ENCODE measurements around the gene HOXD9. TPM values are rescaled to one million over a fixed set of nuclear protein-coding genes. Genes with fewer than 3 reads are reported as not detected.

HOXD9 gene
- total RNA-seq, 2 experiments from 2014 or later, result not detected

DNA sequence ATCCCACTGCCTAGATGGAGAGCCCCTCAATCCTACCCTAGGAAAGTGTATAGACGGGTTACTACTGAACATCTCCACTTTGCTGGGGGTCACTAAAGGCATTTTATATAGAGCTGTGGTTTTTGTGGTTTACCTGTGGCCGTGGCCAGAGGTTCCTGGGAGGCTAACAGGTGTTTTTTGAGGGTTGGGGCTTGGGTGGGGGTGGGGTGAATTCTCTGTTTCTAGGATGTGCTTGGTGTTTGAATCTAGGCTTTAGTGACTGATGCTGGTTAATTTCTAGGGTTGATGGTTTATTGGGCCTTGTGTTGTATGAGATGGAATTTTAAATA is 14.7 kb downstream of the HOXD9 start:
- ChIA-PET CTCF (ENCODE audit: unreplicated experiment) (no interaction called here), POLR2A (interaction anchor here (1.0 kb wide), 1 partner anchor 318 kb away, joined by 3 read pairs; no protein-coding TSS in a partner anchor)
- intact Hi-C loops (cut with micrococcal nuclease; ENCODE audit: unreplicated experiment), result no loop called here
- Histone ChIP-seq H3K9me3 (ENCODE audit: low read length) (no peaks in the 10 kb centered on the region), H2AFZ (ENCODE audit: low read length) (no peak overlapping the region), H3K4me3 (ENCODE audit: low read depth, low read length, poor library complexity, severe bottlenecking) (no peak overlapping the region), H3K4me2 (ENCODE audit: low read length) (no peak overlapping the region), H3K4me1 (ENCODE audit: insufficient read depth, low read length, poor library complexity, severe bottlenecking) (peaks cover 3% of the 10 kb centered on the region), H4K20me1 (ENCODE audit: insufficient read depth, low read length) (no peaks in the 10 kb centered on the region), H3K27ac (ENCODE audit: low read depth, low read length, poor library complexity, severe bottlenecking) (no peak overlapping the region), H3K36me3 (ENCODE audit: insufficient read depth, low read length) (no peaks in the 10 kb centered on the region), H3K79me2 (ENCODE audit: insufficient read depth, low read depth, low read length) (no peaks in the 10 kb centered on the region), H3K9me2 (ENCODE audit: insufficient read depth, low read length) (no peaks in the 10 kb centered on the region)
- no TSS peak for BruUV-seq (replicated peaks)
- TF ChIP-seq EZH2phosphoT487 (IDR thresholded peaks at IDR 0.05; ENCODE audit: borderline replicate concordance, low read depth, low read length), result no peak
- DNase-seq (ENCODE audit: low spot score), result no peak

DNA sequence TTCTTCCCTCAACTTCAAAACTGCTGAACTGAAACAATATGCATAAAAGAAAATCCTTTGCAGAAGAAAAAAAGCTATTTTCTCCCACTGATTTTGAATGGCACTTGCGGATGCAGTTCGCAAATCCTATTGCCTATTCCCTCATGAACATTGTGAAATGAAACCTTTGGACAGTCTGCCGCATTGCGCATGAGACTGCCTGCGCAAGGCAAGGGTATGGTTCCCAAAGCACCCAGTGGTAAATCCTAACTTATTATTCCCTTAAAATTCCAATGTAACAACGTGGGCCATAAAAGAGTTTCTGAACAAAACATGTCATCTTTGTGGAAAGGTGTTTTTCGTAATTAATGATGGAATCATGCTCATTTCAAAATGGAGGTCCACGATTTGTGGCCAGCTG is 15.4 kb downstream of the HOXD9 start:
- no peak overlapping the region for H2AFZ ChIP-seq (ENCODE audit: low read length)
- H4K20me1 ChIP-seq (ENCODE audit: insufficient read depth, low read length), result no peaks in the 10 kb centered on the region
- H3K4me1 ChIP-seq (ENCODE audit: insufficient read depth, low read length, poor library complexity, severe bottlenecking), result peaks cover 3% of the 10 kb centered on the region
- no peaks in the 10 kb centered on the region for H3K9me2 ChIP-seq (ENCODE audit: insufficient read depth, low read length)
- ChIA-PET POLR2A (no interaction called here), CTCF (ENCODE audit: unreplicated experiment) (no interaction called here)
- no peak overlapping the region for H3K4me3 ChIP-seq (ENCODE audit: low read depth, low read length, poor library complexity, severe bottlenecking)
- intact Hi-C loops (cut with micrococcal nuclease; ENCODE audit: unreplicated experiment), result no loop called here
- H3K79me2 ChIP-seq (ENCODE audit: insufficient read depth, low read depth, low read length), result no peaks in the 10 kb centered on the region
- no peak overlapping the region for H3K27ac ChIP-seq (ENCODE audit: low read depth, low read length, poor library complexity, severe bottlenecking)
- BruUV-seq (replicated peaks), result no TSS peak
- H3K36me3 ChIP-seq (ENCODE audit: insufficient read depth, low read length), result no peaks in the 10 kb centered on the region
- no peak for DNase-seq (ENCODE audit: low spot score)
- TF ChIP-seq, protein P1, sequence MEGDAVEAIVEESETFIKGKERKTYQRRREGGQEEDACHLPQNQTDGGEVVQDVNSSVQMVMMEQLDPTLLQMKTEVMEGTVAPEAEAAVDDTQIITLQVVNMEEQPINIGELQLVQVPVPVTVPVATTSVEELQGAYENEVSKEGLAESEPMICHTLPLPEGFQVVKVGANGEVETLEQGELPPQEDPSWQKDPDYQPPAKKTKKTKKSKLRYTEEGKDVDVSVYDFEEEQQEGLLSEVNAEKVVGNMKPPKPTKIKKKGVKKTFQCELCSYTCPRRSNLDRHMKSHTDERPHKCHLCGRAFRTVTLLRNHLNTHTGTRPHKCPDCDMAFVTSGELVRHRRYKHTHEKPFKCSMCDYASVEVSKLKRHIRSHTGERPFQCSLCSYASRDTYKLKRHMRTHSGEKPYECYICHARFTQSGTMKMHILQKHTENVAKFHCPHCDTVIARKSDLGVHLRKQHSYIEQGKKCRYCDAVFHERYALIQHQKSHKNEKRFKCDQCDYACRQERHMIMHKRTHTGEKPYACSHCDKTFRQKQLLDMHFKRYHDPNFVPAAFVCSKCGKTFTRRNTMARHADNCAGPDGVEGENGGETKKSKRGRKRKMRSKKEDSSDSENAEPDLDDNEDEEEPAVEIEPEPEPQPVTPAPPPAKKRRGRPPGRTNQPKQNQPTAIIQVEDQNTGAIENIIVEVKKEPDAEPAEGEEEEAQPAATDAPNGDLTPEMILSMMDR (conservative IDR thresholded peaks at IDR 0.05; ENCODE audit: low read length), result no peak
- no peak for TF ChIP-seq EZH2phosphoT487 (IDR thresholded peaks at IDR 0.05; ENCODE audit: borderline replicate concordance, low read depth, low read length)
- no peaks in the 10 kb centered on the region for H3K9me3 ChIP-seq (ENCODE audit: low read length)
- H3K4me2 ChIP-seq (ENCODE audit: low read length), result no peak overlapping the region

DNA sequence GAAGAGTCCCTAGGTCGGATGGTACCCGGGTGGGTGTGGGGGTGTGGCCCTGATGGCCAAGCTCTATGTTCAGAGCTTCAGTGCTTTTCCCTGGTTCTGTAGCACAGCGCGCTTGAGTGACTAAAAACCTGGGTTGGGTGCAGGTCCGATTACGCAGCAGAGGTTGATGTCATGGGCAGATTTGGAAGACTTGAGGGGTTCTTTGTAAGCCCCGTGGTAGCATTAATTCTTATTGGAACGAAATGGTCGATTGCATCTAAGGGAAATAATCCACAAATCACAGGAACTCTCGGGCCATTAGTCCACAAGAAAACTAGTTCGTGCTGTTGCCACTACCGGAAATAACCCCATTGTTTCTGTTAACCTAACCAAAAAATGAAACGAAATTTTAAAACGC is 16.0 kb downstream of the HOXD9 start:
- BruUV-seq (replicated peaks), result no TSS peak
- Histone ChIP-seq H4K20me1 (ENCODE audit: insufficient read depth, low read length) (no peaks in the 10 kb centered on the region), H3K27ac (ENCODE audit: low read depth, low read length, poor library complexity, severe bottlenecking) (no peak overlapping the region), H3K36me3 (ENCODE audit: insufficient read depth, low read length) (no peaks in the 10 kb centered on the region), H3K4me2 (ENCODE audit: low read length) (no peak overlapping the region), H3K9me2 (ENCODE audit: insufficient read depth, low read length) (no peaks in the 10 kb centered on the region), H3K4me1 (ENCODE audit: insufficient read depth, low read length, poor library complexity, severe bottlenecking) (peaks cover 3% of the 10 kb centered on the region), H3K79me2 (ENCODE audit: insufficient read depth, low read depth, low read length) (no peaks in the 10 kb centered on the region), H2AFZ (ENCODE audit: low read length) (no peak overlapping the region), H3K4me3 (ENCODE audit: low read depth, low read length, poor library complexity, severe bottlenecking) (no peak overlapping the region), H3K9me3 (ENCODE audit: low read length) (no peaks in the 10 kb centered on the region)
- DNase-seq (ENCODE audit: low spot score), result no peak
- ChIA-PET POLR2A (interaction anchor here (0.6 kb wide), 1 partner anchor 518 kb away, joined by 4 read pairs; no protein-coding TSS in a partner anchor), CTCF (ENCODE audit: unreplicated experiment) (no interaction called here)
- intact Hi-C loops (cut with micrococcal nuclease; ENCODE audit: unreplicated experiment), result no loop called here
- TF ChIP-seq EZH2phosphoT487 (IDR thresholded peaks at IDR 0.05; ENCODE audit: borderline replicate concordance, low read depth, low read length), result no peak
